Testis (tissue), 3 donors: ENCODE measurements around the gene SDK1. TPM values are rescaled to one million over a fixed set of nuclear protein-coding genes. Genes with fewer than 3 reads are reported as not detected.

Experiments
- DNase-seq: peaks from one replicate; pipeline ENCODE4 v3.0.0-alpha.2; 2019
- H3K27ac ChIP-seq, 2 donors: fragments of 200-600 bp; sonication (generic); one replicate each; pipeline ENCODE4 v1.5.1; 2019
- H3K27me3 ChIP-seq: fragments of 200-600 bp; sonication (generic); one replicate; pipeline ENCODE4 v1.5.1; 2019
- H3K36me3 ChIP-seq: fragments of 200-600 bp; sonication (generic); one replicate; pipeline ENCODE4 v1.5.1; 2017; ENCODE audit warnings: low read depth; ENCODE audit errors: missing control alignments
- H3K4me1 ChIP-seq: fragments of 200-600 bp; sonication (generic); one replicate; pipeline ENCODE4 v1.5.1; 2019
- H3K4me3 ChIP-seq, 2 donors: fragments of 200-600 bp; sonication (generic); one replicate each; pipeline ENCODE4 v1.5.1; 2017 to 2019
- H3K9me3 ChIP-seq: fragments of 200-600 bp; sonication (generic); one replicate; pipeline ENCODE4 v1.5.1; 2017
- CTCF ChIP-seq, 3 experiments: fragments of 450-650 bp in 2 of 3; fragments of 200-600 bp in 1 of 3; sonication (generic) in 1 of 3; IDR thresholded peaks; one replicate each; pipeline ENCODE4 v1.5.1; 2016 to 2019; ENCODE audit warnings: antibody characterized with exemption in 3 of 3, mild to moderate bottlenecking in 2 of 3, moderate library complexity in 1 of 3
- POLR2A ChIP-seq: fragments of 450-650 bp; IDR thresholded peaks from one replicate; pipeline ENCODE4 v1.6.1; 2017; ENCODE audit warnings: antibody characterized with exemption, mild to moderate bottlenecking, moderate library complexity
- WGBS, 2 donors: methylation state at CpG; one replicate each; pipeline ENCODE4 v1.1.5; 2018; 5-methylcytosine and 5-hydroxymethylcytosine counted together
- intact Hi-C: fragments of 100-400 bp; cut with DNase I; formaldehyde crosslinking; loops from one replicate; pipeline ENCODE4 v1.15.1; 2023; ENCODE audit warnings: low total_unique reads
- polyA plus RNA-seq: library from polyadenylated mRNA; stranded (reverse); fragments of 350-450 nt; fragmentation: Illumina TruSeq; extraction: RNeasy Lipid Tissue Mini Kit (QIAGEN cat#74804); gene quantifications from one replicate; pipeline ENCODE4 v1.2.3, GENCODE V29; 2014; ENCODE audit warnings: low read depth, low replicate concordance; ENCODE audit not compliant: insufficient read depth
- total RNA-seq, 2 donors: library from RNA; depleted of rRNA; stranded (reverse); fragments of >200 nt; gene quantifications; one replicate each; pipeline ENCODE4 v1.2.3, GENCODE V29; 2016

The SDK1 gene
- total and polyA plus RNA-seq, 3 donors from 2014 or later: 20.0 to 36.2 (median 24.9) TPM

- H3K4me1 ChIP-seq: no peaks in the 10 kb centered on the region
- H3K4me3 ChIP-seq: no peak overlapping the region
- H3K27me3 ChIP-seq: no peaks in the 10 kb centered on the region
- TF ChIP-seq POLR2A (no peak), CTCF (IDR thresholded peaks at IDR 0.05) (no peak)
- no peaks in the 10 kb centered on the region for H3K36me3 ChIP-seq
- DNase-seq: no peak
- H3K9me3 ChIP-seq: no peaks in the 10 kb centered on the region
- intact Hi-C loops: no loop called here
- no peak overlapping the region for H3K27ac ChIP-seq
- WGBS, 2 donors: 46 to 49% methylated on average over 5 of the region's 5 CpGs
These were observed 560.9 kb downstream of the SDK1 start for GRCh38 chr7:3861941-3862340.

GRCh38 chr7:3862774-3863173 lies 561.7 kb downstream of the SDK1 start:
- no peak overlapping the region for H3K27ac ChIP-seq
- no peaks in the 10 kb centered on the region for H3K36me3 ChIP-seq
- TF ChIP-seq POLR2A (no peak), CTCF (IDR thresholded peaks at IDR 0.05) (no peak)
- DNase-seq: no peak
- no peaks in the 10 kb centered on the region for H3K9me3 ChIP-seq
- H3K27me3 ChIP-seq: no peaks in the 10 kb centered on the region
- no peaks in the 10 kb centered on the region for H3K4me1 ChIP-seq
- intact Hi-C loops: no loop called here
- no peak overlapping the region for H3K4me3 ChIP-seq
- WGBS, 2 donors: 85 to 96% methylated on average over 4 of the region's 4 CpGs

GRCh38 chr7:3866277-3866676 lies 565.2 kb downstream of the SDK1 start:
- H3K27ac ChIP-seq: no peak overlapping the region
- no peaks in the 10 kb centered on the region for H3K4me1 ChIP-seq
- H3K27me3 ChIP-seq: no peaks in the 10 kb centered on the region
- no peak for DNase-seq
- no peak for TF ChIP-seq CTCF (IDR thresholded peaks at IDR 0.05)
- TF ChIP-seq POLR2A: no peak
- no peak overlapping the region for H3K4me3 ChIP-seq
- H3K36me3 ChIP-seq: no peaks in the 10 kb centered on the region
- H3K9me3 ChIP-seq: no peaks in the 10 kb centered on the region
- 69 to 82% methylated on average over 5 of the region's 5 CpGs for WGBS, 2 donors
- intact Hi-C loops: no loop called here

- no peak for DNase-seq
- TF ChIP-seq POLR2A: no peak
- no peak for TF ChIP-seq CTCF (IDR thresholded peaks at IDR 0.05)
- WGBS, 2 donors: 75 to 79% methylated on average over 5 of the region's 5 CpGs
- no peak overlapping the region for H3K4me3 ChIP-seq
- H3K27ac ChIP-seq: no peak overlapping the region
- no peaks in the 10 kb centered on the region for H3K36me3 ChIP-seq
- no peaks in the 10 kb centered on the region for H3K9me3 ChIP-seq
- intact Hi-C loops: no loop called here
- H3K4me1 ChIP-seq: no peaks in the 10 kb centered on the region
- H3K27me3 ChIP-seq: no peaks in the 10 kb centered on the region
These were observed 566.8 kb downstream of the SDK1 start for GRCh38 chr7:3867863-3868262.

GRCh38 chr7:3879355-3880075 lies 578.5 kb downstream of the SDK1 start:
- Histone ChIP-seq H3K4me1 (no peaks in the 10 kb centered on the region), H3K9me3 (no peaks in the 10 kb centered on the region), H3K27ac (no peak overlapping the region), H3K27me3 (no peaks in the 10 kb centered on the region), H3K4me3 (no peak overlapping the region), H3K36me3 (no peaks in the 10 kb centered on the region)
- TF ChIP-seq POLR2A: no peak
- intact Hi-C loops: no loop called here
- DNase-seq: no peak
- WGBS, 2 donors: 52 to 70% methylated on average over 14 of the region's 14 CpGs
